ENCODE data around the gene IVNS1ABP. TPM values are rescaled to one million over a fixed set of nuclear protein-coding genes. Genes with fewer than 3 reads are reported as not detected.

IVNS1ABP gene
- total RNA-seq, 1 experiment from 2014 or later = 57.9 TPM

DNA sequence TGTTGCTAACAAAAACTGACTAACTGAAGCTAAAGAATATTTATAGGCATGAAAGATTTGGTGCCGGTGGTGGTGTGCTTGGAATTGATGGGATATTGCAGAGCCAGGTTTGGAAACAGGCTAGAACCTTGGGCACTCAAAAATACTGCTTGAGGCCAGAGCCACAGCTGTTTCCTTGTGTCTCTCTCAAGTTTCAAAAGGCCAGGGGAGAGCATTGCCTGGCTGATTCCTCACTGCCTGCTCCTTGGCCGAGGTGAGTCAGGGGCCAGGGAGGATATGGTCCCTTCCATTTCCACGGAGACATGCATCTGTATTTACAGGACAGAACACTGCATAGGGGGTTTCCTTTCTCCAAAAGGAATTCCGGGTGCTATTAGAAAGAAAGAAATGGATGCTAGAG lies 36.1 kb upstream of the IVNS1ABP start:
- DNase-seq (ENCODE audit: low read depth, low spot score) = no peak
- no peak for ATAC-seq
- TF ChIP-seq POLR2A (IDR thresholded peaks at IDR 0.05; ENCODE audit: borderline replicate concordance, extremely low read depth, insufficient read depth, insufficient read length) (no peak), ZNF274 (IDR thresholded peaks at IDR 0.05; ENCODE audit: low read depth, low read length) (no peak), EZH2phosphoT487 (IDR thresholded peaks at IDR 0.05; ENCODE audit: borderline replicate concordance) (no peak), SIN3A (IDR thresholded peaks at IDR 0.05; ENCODE audit: low read depth) (no peak), SP1 (IDR thresholded peaks at IDR 0.05; ENCODE audit: low read depth) (no peak)
- TF ChIP-seq, protein P1, sequence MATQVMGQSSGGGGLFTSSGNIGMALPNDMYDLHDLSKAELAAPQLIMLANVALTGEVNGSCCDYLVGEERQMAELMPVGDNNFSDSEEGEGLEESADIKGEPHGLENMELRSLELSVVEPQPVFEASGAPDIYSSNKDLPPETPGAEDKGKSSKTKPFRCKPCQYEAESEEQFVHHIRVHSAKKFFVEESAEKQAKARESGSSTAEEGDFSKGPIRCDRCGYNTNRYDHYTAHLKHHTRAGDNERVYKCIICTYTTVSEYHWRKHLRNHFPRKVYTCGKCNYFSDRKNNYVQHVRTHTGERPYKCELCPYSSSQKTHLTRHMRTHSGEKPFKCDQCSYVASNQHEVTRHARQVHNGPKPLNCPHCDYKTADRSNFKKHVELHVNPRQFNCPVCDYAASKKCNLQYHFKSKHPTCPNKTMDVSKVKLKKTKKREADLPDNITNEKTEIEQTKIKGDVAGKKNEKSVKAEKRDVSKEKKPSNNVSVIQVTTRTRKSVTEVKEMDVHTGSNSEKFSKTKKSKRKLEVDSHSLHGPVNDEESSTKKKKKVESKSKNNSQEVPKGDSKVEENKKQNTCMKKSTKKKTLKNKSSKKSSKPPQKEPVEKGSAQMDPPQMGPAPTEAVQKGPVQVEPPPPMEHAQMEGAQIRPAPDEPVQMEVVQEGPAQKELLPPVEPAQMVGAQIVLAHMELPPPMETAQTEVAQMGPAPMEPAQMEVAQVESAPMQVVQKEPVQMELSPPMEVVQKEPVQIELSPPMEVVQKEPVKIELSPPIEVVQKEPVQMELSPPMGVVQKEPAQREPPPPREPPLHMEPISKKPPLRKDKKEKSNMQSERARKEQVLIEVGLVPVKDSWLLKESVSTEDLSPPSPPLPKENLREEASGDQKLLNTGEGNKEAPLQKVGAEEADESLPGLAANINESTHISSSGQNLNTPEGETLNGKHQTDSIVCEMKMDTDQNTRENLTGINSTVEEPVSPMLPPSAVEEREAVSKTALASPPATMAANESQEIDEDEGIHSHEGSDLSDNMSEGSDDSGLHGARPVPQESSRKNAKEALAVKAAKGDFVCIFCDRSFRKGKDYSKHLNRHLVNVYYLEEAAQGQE (IDR thresholded peaks at IDR 0.05; ENCODE audit: low read depth) = no peak
- Histone ChIP-seq H3K36me3 (ENCODE audit: control insufficient read depth in 1 of 2, insufficient read depth in 2 of 2, low read length in 2 of 2) (no peaks in the 10 kb centered on the region), H3K4me3 (replicated peaks in 1 of 2; ENCODE audit: low read depth in 1 of 2, low read length in 2 of 2) (no peak overlapping the region), H3K79me2 (ENCODE audit: insufficient read depth, low read length) (no peaks in the 10 kb centered on the region), H3K4me1 (ENCODE audit: control insufficient read depth in 1 of 2, insufficient read depth in 2 of 2, low read length in 2 of 2) (no peaks in the 10 kb centered on the region), H3K27me3 (ENCODE audit: insufficient read depth, low read length) (no peaks in the 10 kb centered on the region), H3K9ac (ENCODE audit: low read length) (no peak overlapping the region), H3K9me2 (ENCODE audit: insufficient read depth) (no peaks in the 10 kb centered on the region), H4K20me1 (ENCODE audit: insufficient read depth) (no peaks in the 10 kb centered on the region), H3K4me2 (ENCODE audit: low read length) (no peak overlapping the region), H3K9me3 (ENCODE audit: control insufficient read depth in 1 of 2, insufficient read depth in 1 of 2, low read depth in 1 of 2, low read length in 2 of 2) (no peaks in the 10 kb centered on the region), H3K27ac (ENCODE audit: low read depth, low read length) (no peak overlapping the region), H2AFZ (ENCODE audit: low read depth, low read length, poor library complexity, severe bottlenecking) (no peak overlapping the region)
- ChIA-PET POLR2A (no interaction called here), CTCF (no interaction called here), RAD21 (ENCODE audit: low non-redundant PET in 1 of 2, low total read pairs in 2 of 2, uncharacterized antibody in 2 of 2, unreplicated experiment in 2 of 2) (no interaction called here)
- intact Hi-C loops (cut with micrococcal nuclease) = no loop called here
- BruUV-seq (replicated peaks) = no TSS peak

Measured in HCT116 (cell line).